Epithelial cell of esophagus (primary cell): ENCODE measurements around the gene NCK2.

ENCODE experiments used
- DNase-seq: peaks from one replicate; pipeline ENCODE4 v3.0.0; 2010; ENCODE audit warnings: low read depth
- H3K4me3 ChIP-seq: 2 replicates; pipeline ENCODE4 v1.5.1; 2011; ENCODE audit warnings: mild to moderate bottlenecking, low read length, control low read depth
- CTCF ChIP-seq: IDR thresholded peaks from 2 replicates; pipeline ENCODE4 v1.5.1; 2011; ENCODE audit warnings: low read depth, mild to moderate bottlenecking, low read length, control low read depth, inconsistent platforms; ENCODE audit not compliant: insufficient read depth; ENCODE audit errors: missing control alignments

NCK2 gene

GRCh38 chr2:105858868-105859693 lies 114.4 kb downstream of the NCK2 start:
- peak; percentile 57 for DNase-seq
- no peak overlapping the region for H3K4me3 ChIP-seq
- no peak for TF ChIP-seq CTCF

DNA sequence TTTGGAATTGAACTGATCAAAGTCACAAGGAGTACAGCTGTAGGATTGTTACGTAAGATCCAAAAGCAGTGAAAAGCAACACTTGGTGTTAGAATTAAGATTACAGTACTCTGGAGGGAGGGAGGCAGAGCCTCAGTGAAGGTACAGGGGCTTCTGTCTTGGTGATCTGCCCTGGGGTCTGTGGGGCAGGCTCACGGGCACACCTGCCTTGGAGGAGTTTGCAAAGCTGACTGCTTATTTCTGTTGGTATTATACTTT lies 114.9 kb downstream of the NCK2 start:
- no peak overlapping the region for H3K4me3 ChIP-seq
- DNase-seq = no peak
- no peak for TF ChIP-seq CTCF

GRCh38 chr2:105860567-105860966 lies 115.9 kb downstream of the NCK2 start:
- no peak overlapping the region for H3K4me3 ChIP-seq
- no peak for DNase-seq
- no peak for TF ChIP-seq CTCF

DNA sequence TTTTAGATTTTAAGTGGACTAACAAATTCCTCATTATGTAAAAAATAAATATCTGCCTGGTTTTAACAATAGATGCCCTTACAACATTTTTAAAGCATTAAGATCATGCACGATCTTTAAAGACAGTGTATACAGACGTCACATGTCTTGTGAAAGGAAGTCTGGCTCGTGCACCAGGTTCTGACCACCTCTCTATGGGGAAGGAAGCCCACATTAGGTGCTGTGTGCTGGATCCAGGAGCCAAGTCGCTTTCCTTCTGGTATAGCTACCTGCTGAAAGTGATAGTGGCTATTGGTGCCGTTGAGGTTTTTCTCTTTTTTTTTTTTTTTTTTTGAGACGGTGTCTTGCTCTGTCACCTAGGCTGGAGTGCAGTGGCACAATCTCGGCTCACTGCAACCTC lies 116.5 kb downstream of the NCK2 start:
- DNase-seq = no peak
- no peak for TF ChIP-seq CTCF
- H3K4me3 ChIP-seq = no peak overlapping the region

GRCh38 chr2:105862843-105863242 lies 118.1 kb downstream of the NCK2 start:
- TF ChIP-seq CTCF = no peak
- DNase-seq = no peak
- H3K4me3 ChIP-seq = no peak overlapping the region

DNA sequence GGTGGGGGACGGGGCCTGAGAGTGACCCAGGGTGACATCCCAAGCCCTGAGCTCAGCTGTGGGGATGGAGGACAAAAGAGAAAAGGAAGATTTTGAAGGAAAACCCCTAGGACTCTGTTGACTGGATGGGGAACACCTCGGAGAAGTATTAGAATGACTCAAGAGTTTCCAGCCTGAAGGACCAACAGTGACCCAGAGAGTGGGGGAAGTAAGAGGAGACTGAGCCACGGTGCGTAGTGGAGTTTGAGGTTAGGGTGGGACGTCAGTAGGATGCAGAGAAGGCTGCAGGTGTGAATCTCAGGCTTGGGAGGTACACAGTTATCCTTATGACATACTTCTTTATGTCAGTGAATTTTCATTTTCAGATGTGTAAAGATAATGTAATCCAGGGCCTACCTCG lies 119.5 kb downstream of the NCK2 start:
- H3K4me3 ChIP-seq = no peak overlapping the region
- DNase-seq = no peak
- no peak for TF ChIP-seq CTCF
